Globus pallidus (tissue), 1 donor: Measurements from ENCODE around the gene ERCC6L2.

Experiments
- DNase-seq: peaks from one replicate; pipeline ENCODE4 v3.0.0-alpha.2; 2015; ENCODE audit warnings: low spot score

ERCC6L2 gene

GRCh38 chr9:95979446-95979845, 104.0 kb downstream of the ERCC6L2 start:
- no peak for DNase-seq

GRCh38 chr9:95980262-95981125, 105.0 kb downstream of the ERCC6L2 start:
- no peak for DNase-seq

GRCh38 chr9:95981761-95982390, 106.4 kb downstream of the ERCC6L2 start:
- no peak for DNase-seq

GRCh38 chr9:95985440-95986055, 110.1 kb downstream of the ERCC6L2 start:
- no peak for DNase-seq

DNA sequence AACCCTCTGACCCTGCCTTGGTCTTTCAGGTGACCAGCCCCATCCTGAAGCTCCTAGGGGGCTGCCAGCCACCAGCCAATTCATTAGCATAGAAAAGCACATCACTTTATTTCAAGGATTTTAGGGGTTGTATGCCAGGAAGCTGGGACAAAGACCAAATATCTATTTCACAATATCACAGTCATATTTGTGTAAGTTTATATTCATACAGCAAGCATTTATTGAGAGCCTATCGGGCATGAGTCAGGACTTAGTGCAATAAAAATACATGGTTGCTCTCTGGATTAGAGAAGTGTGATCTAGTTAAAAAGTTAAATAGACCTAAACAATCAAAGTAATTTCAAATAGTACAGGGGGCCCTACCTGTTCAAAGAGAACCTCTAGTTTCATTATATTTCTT, 113.8 kb downstream of the ERCC6L2 start:
- DNase-seq, result no peak

- DNase-seq, result peak; percentile 33
Measured at GRCh38 chr9:95991326-95991725, 115.8 kb downstream of the ERCC6L2 start.

- DNase-seq, result no peak
Measured at GRCh38 chr9:95992536-95992935, 117.0 kb downstream of the ERCC6L2 start.

- DNase-seq, result no peak
Measured at GRCh38 chr9:95993337-95993736, 117.8 kb downstream of the ERCC6L2 start.

DNA sequence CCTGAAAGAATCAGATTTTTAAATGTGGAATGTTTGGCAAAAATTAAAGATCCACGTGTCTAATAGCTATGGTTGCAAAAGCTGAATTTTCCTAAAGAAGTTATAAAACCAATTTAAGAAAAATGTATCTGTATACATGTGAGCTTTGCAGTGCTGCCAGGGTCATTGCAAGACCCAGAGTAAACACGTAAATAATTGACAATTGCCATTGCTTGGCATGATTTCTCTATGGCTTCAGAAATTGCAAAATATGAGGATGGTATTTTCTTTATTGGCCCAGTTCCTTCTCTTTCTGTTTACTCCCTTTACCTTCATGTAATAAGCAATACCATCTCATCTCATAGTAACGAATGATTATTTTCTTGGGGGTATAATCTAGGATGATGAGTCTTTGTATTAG, 123.9 kb downstream of the ERCC6L2 start:
- no peak for DNase-seq

GRCh38 chr9:96004379-96004778, 128.9 kb downstream of the ERCC6L2 start:
- no peak for DNase-seq

GRCh38 chr9:96006296-96006879, 130.9 kb downstream of the ERCC6L2 start:
- no peak for DNase-seq

GRCh38 chr9:96006961-96007360, 131.5 kb downstream of the ERCC6L2 start:
- no peak for DNase-seq

DNA sequence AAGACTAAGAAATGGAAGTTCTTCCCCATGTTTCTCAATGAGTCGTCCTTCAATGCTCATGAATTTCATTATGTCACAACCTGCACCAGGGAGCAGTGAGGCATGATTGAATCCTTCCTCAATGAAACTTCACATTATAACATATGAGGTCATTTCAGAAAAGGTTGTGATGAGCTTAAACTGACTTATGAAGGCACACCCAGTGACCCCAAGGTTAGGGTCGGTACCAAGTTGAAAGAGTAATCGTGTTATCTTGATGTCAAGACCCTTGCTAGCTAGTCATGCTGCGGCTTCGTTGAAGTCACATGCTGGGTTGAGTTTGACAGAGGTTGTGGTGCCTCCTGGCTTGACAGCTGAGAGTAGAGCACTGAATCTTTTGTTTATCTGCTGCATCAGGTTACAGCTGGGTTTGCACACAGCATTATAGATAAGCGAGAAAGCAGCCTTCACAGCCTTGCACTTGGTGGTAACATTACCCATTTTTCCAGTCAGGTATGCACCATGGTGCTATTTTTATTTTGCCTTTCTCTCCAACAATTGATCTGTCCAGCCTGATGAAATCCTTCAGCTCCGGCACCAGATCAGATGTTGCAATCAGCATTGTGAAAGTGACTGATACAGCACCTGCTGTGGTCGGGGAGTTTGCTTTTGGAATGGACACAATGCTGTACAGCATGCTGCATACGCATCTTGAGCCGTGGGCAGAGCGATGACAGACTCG, 133.2 kb downstream of the ERCC6L2 start:
- DNase-seq, result no peak

DNA sequence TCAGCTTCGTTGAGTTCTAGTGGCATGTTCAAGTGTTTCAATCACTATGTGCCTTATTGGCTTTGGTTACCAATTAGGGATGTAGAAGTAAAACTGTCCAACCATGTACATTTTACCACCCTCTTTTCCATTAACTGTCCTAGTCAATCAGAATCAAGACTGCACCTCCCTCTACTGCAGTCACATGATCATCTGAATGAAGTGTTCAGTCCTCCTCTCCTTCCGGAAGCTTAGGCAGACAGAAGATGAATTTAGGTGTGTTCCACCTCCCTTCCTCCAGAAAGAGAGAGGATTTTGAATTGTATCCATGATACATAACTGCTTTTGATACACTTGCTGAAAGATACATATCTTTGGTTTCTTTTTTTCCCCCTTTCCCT, 133.7 kb downstream of the ERCC6L2 start:
- DNase-seq, result no peak

DNA sequence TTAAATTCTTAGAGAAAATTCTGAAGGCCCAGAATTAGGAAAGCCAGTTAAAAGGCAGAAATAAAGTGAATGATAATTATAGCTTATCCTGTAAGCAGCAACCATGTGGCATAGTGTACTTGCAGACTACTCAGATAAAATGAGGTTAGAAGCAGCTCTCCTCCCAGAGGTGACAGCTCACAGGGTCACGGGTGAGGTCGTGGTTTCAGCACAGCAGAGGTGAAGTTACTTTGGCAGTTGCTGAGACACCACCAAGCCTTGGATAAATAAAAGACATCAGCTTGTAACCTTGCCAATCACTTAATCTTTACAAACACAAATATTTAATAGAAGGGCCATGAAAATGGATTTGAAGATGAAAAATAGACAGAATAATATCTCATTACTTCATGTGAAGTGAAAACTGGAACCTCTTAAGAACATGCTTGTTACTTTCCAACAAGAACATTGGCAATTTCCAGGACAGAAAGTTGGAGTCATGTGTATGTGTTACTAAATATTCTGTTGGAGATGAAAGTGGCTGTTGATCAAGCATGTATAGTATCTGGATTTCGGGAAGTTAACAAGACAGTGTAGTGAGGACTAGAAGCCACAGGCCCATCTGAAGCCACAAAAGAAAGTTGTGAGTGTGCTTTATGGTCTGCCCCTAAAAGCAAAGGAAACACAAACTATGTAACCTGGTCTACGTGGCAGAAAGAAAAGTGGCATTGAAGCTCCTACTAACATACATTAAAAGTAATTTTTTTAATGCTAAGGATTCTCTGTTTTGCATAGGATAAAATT, 134.4 kb downstream of the ERCC6L2 start:
- no peak for DNase-seq

DNA sequence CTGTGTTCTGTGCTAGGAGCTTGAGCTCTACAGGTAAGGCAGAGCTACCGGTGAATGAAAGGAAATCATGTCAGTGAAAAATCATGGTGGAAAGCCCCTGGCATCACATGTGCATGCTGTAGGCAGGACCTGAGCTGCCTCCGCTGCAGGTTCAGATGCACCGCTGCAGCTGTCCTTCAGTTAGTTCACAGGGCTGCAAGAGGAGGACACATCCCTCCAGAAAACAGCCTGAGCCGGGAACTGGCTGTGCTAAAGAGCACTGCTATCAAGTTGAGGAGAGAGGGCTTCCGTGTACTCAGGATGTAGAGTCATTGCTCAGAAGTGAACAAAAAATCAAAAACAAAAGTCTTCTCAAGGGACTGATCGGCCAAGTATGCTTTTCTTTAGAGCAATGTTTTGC, 138.6 kb downstream of the ERCC6L2 start:
- DNase-seq, result no peak

DNA sequence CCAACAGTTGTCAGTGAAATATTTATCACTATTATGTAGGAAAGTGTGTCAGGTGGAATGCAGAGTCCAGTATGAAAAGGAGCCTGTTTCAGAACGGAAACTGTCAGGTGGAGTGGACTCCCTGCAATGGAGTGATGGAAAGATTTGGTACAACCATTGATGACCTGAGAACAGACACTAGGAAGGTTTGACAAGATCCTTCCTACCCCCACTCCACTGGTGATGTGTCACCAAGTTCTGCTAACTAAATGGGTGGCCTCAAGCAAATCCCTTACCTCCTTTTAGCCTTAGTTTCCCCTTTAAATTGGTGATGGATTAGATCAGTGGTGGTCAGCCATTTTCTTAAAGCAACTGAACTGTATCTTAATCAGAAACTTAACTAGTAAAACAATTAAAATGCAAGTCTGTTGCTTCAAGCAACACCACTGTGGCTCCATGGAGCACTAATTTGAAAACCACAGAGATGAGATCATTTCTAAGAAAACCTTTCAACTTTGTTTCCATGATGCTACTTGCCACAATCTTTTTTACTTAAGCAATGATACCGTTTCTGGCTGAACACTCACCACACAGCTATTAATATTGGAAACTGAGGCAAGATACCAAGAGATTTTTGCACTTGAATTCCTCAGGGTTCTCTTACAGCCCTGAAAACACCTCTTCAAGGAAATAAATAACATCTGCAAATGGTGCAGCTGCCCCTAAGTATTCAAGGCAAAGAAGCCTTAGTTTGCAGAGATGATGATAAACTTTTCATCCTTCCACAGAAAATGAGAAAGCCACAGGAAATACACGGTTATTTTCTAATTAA, 140.6 kb downstream of the ERCC6L2 start:
- no peak for DNase-seq
